Spleen (tissue), 11 donors: ENCODE data around the gene PRPF8. TPM values are rescaled to one million over a fixed set of nuclear protein-coding genes. Genes with fewer than 3 reads are reported as not detected.
"Not testable (repeated sequence)": the region's sequence is repeated elsewhere in the genome, so short reads cannot be mapped to it uniquely, and the experiment has no call there.

Experiments
- DNase-seq: peaks from one replicate; pipeline ENCODE4 v3.0.0-alpha.2; 2020
- H3K27ac ChIP-seq, 8 donors: fragments of 200-600 bp; sonication (generic) in 7 of 8; 1 replicate in 4 of 8; 2 replicates in 4 of 8; pipeline versions ENCODE4 v1.5.0 to v1.8.0; 2016 to 2021; ENCODE audit warnings: inconsistent platforms in 4 of 8, mild to moderate bottlenecking in 4 of 8, moderate library complexity in 1 of 8
- H3K27me3 ChIP-seq, 7 donors: fragments of 200-600 bp; sonication (generic) in 6 of 7; replicated peaks in 1 of 7; 1 replicate in 4 of 7; 2 replicates in 3 of 7; pipeline versions ENCODE4 v1.5.0 to v1.8.0; 2016 to 2021; ENCODE audit warnings: inconsistent platforms in 3 of 7, mild to moderate bottlenecking in 1 of 7
- H3K36me3 ChIP-seq, 6 donors: fragments of 200-600 bp; sonication (generic) in 5 of 6; 1 replicate in 4 of 6; 2 replicates in 2 of 6; pipeline versions ENCODE4 v1.5.0 to v1.8.0; 2016 to 2021; ENCODE audit warnings: inconsistent platforms in 2 of 6
- H3K4me1 ChIP-seq, 6 donors: fragments of 200-600 bp; sonication (generic) in 5 of 6; 1 replicate in 3 of 6; 2 replicates in 3 of 6; pipeline versions ENCODE4 v1.5.0 to v1.8.0; 2016 to 2021; ENCODE audit warnings: inconsistent platforms in 3 of 6
- H3K4me3 ChIP-seq, 8 donors: fragments of 200-600 bp; sonication (generic) in 7 of 8; 1 replicate in 4 of 8; 2 replicates in 4 of 8; pipeline versions ENCODE4 v1.5.0 to v1.8.0; 2016 to 2021; ENCODE audit warnings: inconsistent platforms in 4 of 8, mild to moderate bottlenecking in 4 of 8, moderate library complexity in 2 of 8
- H3K9me3 ChIP-seq, 8 donors: fragments of 200-600 bp; sonication (generic) in 7 of 8; 1 replicate in 4 of 8; 2 replicates in 4 of 8; pipeline versions ENCODE4 v1.5.0 to v1.8.0; 2016 to 2021; ENCODE audit warnings: inconsistent platforms in 4 of 8
- POLR2A ChIP-seq, 3 donors: fragments of 450-650 bp; IDR thresholded peaks; one replicate each; pipeline ENCODE4 v1.5.1; 2017; ENCODE audit warnings: antibody characterized with exemption in 3 of 3, mild to moderate bottlenecking in 1 of 3
- POLR2AphosphoS5 ChIP-seq, 3 donors: sonication (generic); formaldehyde crosslinking; IDR thresholded peaks; one replicate each; pipeline ENCODE4 v1.5.1; 2017; ENCODE audit warnings: antibody characterized with exemption in 3 of 3
- WGBS, 5 donors: extraction: QIAGEN DNeasy Blood & Tissue Kit in 3 of 5; methylation state at CpG; one replicate each; pipeline versions ENCODE4 v1.1.5 to v1.1.7; 2013 to 2018; 5-methylcytosine and 5-hydroxymethylcytosine counted together
- intact Hi-C: fragments of 100-400 bp; cut with DNase I; formaldehyde crosslinking; loops from one replicate; pipeline ENCODE4 v1.15.0; 2023; ENCODE audit warnings: low total_unique reads
- polyA plus RNA-seq, 3 donors: library from polyadenylated mRNA; stranded (reverse); fragments of 200-250 nt; gene quantifications; one replicate each; pipeline ENCODE4 v1.2.1, GENCODE V29; 2013
- total RNA-seq, 7 donors: library from RNA; depleted of rRNA in 3 of 7; stranded (reverse); fragments of >200 nt in 3 of 7; fragmentation: NEBNext Ultra II Directional in 4 of 7; extraction: Animal tissue kit (Norgen Biotek cat#: 25700) in 4 of 7; gene quantifications; one replicate each; pipeline versions ENCODE4 v1.1.0 to v1.2.1, GENCODE V29; 2016 to 2021
- TF ChIP-seq, protein P1 (sequence below), 11 experiments: fragments of 200-600 bp in 7 of 11; fragments of 450-650 bp in 4 of 11; sonication (generic) in 4 of 11; IDR thresholded peaks in 8 of 11; conservative IDR thresholded peaks in 3 of 11; 1 replicate in 7 of 11; 2 replicates in 4 of 11; pipeline versions ENCODE4 v1.4.0 to v1.8.0; 2016 to 2021; ENCODE audit warnings: antibody characterized with exemption in 11 of 11, inconsistent platforms in 4 of 11, mild to moderate bottlenecking in 1 of 11
- donor health status: healthy with polysubstance abuse.
- donor health status: DM: no; HTN: no; CAD: no; lungs with moderate emphysema.
- donor health status: DM: no; HTN: no; CAD: no.
- donor health status: Bipolar disorder and iron deficiency.
- donor health status: healthy.
- donor health status: DM: no; HTN: no; CAD: no.
- donor health status: DM: yes; HTN: yes; CAD: no.

The PRPF8 gene
- total and polyA plus RNA-seq, 10 donors, result 67.2 to 320 (median 239) TPM

DNA sequence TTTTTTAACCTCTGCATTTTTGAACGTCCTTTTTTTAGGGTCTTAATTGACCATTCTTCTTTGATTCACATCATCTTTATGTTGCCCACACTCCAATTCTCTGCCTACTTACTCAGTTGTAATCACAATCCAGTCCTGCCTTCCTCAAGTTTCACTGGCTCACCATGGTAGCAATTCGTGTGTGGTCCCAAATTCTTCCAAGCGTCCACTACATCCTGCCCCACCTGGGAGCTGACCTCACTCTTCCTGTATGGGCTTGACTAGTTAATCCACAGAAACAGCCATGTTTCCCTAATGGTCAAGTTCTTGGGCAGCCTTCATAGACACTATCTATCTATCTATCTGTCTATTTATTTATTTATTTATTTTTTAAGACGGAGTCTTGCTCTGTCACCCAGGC is 18.4 kb upstream of the PRPF8 start:
- intact Hi-C loops, result no loop called here
- TF ChIP-seq POLR2A (IDR thresholded peaks at IDR 0.05) (no peak), POLR2AphosphoS5 (IDR thresholded peaks at IDR 0.05) (no peak)
- TF ChIP-seq, protein P1, sequence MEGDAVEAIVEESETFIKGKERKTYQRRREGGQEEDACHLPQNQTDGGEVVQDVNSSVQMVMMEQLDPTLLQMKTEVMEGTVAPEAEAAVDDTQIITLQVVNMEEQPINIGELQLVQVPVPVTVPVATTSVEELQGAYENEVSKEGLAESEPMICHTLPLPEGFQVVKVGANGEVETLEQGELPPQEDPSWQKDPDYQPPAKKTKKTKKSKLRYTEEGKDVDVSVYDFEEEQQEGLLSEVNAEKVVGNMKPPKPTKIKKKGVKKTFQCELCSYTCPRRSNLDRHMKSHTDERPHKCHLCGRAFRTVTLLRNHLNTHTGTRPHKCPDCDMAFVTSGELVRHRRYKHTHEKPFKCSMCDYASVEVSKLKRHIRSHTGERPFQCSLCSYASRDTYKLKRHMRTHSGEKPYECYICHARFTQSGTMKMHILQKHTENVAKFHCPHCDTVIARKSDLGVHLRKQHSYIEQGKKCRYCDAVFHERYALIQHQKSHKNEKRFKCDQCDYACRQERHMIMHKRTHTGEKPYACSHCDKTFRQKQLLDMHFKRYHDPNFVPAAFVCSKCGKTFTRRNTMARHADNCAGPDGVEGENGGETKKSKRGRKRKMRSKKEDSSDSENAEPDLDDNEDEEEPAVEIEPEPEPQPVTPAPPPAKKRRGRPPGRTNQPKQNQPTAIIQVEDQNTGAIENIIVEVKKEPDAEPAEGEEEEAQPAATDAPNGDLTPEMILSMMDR (IDR thresholded peaks at IDR 0.05 in 8 of 11, conservative IDR thresholded peaks at IDR 0.05 in 3 of 11), result no peak
- no peak for DNase-seq
- H3K9me3 ChIP-seq, result no peaks in the 10 kb centered on the region
- H3K36me3 ChIP-seq, result peaks cover 0 to 11% (median 0%) of the 10 kb centered on the region in 6 donors
- H3K27me3 ChIP-seq, result peaks cover 0 to 9% (median 4%) of the 10 kb centered on the region in 7 donors
- H3K27ac ChIP-seq, result no peak overlapping the region
- WGBS, 5 donors, result 54 to 67% (median 60%) methylated on average over 4 of the region's 4 CpGs
- no peak overlapping the region for H3K4me3 ChIP-seq
- no peaks in the 10 kb centered on the region for H3K4me1 ChIP-seq

DNA sequence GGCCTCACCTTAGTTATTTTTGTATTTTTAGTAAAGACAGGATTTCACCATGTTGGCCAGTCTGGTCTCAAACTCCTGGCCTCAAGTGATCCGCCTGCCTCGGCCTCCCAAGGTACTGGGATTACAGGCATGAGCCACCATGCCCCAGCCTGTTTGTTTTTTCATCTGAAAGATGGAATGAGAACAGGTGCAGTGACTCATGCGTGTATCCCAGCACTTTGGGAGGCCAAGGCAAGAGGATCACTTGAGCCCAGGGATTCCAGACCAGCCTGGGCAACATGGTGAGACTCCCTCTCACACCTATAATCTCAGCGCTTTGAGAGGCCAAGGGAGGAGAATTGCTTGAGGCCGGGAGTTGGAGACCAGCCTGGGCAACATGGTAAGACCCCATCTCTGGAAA is 15.2 kb upstream of the PRPF8 start:
- H3K9me3 ChIP-seq, H3K27ac ChIP-seq, intact Hi-C loops, H3K27me3 ChIP-seq, H3K4me3 ChIP-seq, H3K4me1 ChIP-seq, DNase-seq, H3K36me3 ChIP-seq: not testable (repeated sequence)
- WGBS, 5 donors, result 91 to 95% (median 94%) methylated on average over 5 of the region's 5 CpGs

DNA sequence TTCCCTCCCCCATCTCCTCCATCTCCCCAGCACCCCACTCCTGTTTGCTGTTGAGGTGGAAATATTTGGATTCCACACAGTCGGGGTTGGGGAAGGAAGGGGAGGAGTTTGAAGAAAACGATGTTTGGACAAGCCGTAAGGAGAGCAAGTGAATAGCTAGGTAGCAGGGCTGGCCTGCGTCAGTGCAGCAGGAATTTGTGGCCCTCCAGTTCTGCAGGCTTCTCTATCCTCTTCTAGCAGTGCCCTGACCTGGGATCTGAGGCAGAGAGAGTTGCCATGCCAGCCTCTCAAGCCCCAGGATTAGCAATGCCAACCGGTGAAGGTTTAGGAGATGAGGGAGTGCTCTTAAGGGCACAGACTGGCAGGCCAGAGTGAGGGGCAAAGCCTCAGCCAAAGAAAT is 13.0 kb upstream of the PRPF8 start:
- no peak for TF ChIP-seq POLR2AphosphoS5 (IDR thresholded peaks at IDR 0.05)
- TF ChIP-seq POLR2A (IDR thresholded peaks at IDR 0.05), result no peak
- TF ChIP-seq, protein P1 (IDR thresholded peaks at IDR 0.05 in 8 of 11, conservative IDR thresholded peaks at IDR 0.05 in 3 of 11), result no peak
- 50 to 62% (median 52%) methylated on average over 5 of the region's 5 CpGs for WGBS, 5 donors
- H3K9me3 ChIP-seq, result no peaks in the 10 kb centered on the region
- no peaks in the 10 kb centered on the region for H3K4me1 ChIP-seq
- no peaks in the 10 kb centered on the region for H3K27me3 ChIP-seq
- no peak overlapping the region for H3K27ac ChIP-seq
- no peak for DNase-seq
- intact Hi-C loops, result no loop called here
- no peaks in the 10 kb centered on the region for H3K36me3 ChIP-seq
- no peak overlapping the region for H3K4me3 ChIP-seq

DNA sequence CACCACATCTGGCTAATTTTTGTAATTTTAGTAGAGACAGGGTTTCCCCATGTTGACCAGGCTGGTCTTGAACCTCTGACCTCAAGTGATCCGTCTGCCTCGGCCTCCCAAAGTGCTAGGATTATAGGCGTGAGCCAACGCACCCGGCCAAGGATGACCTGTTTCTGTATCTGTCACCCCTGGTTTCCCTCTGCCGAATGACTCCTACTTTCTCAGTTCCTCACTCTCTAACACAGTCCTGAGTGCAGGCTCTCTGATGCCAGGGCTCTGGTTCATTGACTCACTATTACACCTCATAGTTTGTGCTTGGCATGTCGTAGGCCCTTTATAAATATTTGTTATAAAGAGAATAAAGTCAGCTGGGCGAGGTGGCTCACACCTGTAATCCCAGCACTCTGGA is 10.7 kb upstream of the PRPF8 start:
- Histone ChIP-seq H3K4me3 (no peak overlapping the region), H3K4me1 (no peaks in the 10 kb centered on the region), H3K27ac (no peak overlapping the region), H3K27me3 (no peaks in the 10 kb centered on the region), H3K36me3 (no peaks in the 10 kb centered on the region), H3K9me3 (no peaks in the 10 kb centered on the region)
- WGBS, 5 donors, result 77 to 88% (median 78%) methylated on average over 8 of the region's 8 CpGs
- intact Hi-C loops, result no loop called here
- no peak for DNase-seq
- TF ChIP-seq POLR2A (IDR thresholded peaks at IDR 0.05) (no peak), POLR2AphosphoS5 (IDR thresholded peaks at IDR 0.05) (no peak)
- TF ChIP-seq, protein P1 (IDR thresholded peaks at IDR 0.05 in 8 of 11, conservative IDR thresholded peaks at IDR 0.05 in 3 of 11), result no peak

DNA sequence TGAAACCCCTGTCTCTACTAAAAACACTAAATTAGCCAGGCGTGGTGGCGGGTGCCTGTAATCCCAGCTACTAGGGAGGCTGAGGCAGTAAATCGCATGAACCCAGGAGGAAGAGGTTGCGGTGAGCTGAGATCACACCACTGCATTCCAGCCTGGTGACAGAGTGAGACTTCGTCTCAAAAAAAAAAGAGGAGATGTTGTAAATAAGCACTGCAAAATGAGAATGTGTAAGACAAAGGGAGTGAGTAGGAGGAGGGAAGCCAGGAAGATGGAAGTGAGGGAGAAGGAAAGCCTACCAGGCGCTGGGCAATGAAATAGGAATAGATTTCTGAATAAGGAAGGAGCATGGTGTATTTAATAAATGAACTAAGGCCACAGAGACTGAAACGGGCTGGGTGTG is 8.7 kb upstream of the PRPF8 start:
- TF ChIP-seq POLR2AphosphoS5 (IDR thresholded peaks at IDR 0.05) (no peak), POLR2A (IDR thresholded peaks at IDR 0.05) (no peak)
- TF ChIP-seq, protein P1 (IDR thresholded peaks at IDR 0.05 in 8 of 11, conservative IDR thresholded peaks at IDR 0.05 in 3 of 11), result no peak
- DNase-seq, result no peak
- 83 to 94% (median 93%) methylated on average over 7 of the region's 7 CpGs for WGBS, 5 donors
- H3K9me3 ChIP-seq, result no peaks in the 10 kb centered on the region
- intact Hi-C loops, result no loop called here
- H3K27me3 ChIP-seq, result no peaks in the 10 kb centered on the region
- H3K27ac ChIP-seq, result no peak overlapping the region
- H3K36me3 ChIP-seq, result no peaks in the 10 kb centered on the region
- no peaks in the 10 kb centered on the region for H3K4me1 ChIP-seq
- H3K4me3 ChIP-seq, result no peak overlapping the region
